Prostate gland (tissue), 2 donors: Measurements from ENCODE around the gene RGSL1. TPM values are rescaled to one million over a fixed set of nuclear protein-coding genes. Genes with fewer than 3 reads are reported as not detected.

ENCODE experiments used
- DNase-seq: peaks from one replicate; pipeline ENCODE4 v3.0.0-alpha.2; 2019; ENCODE audit warnings: low spot score
- H3K27ac ChIP-seq, 2 donors: fragments of 200-600 bp; sonication (generic); 2 replicates each; pipeline ENCODE4 v1.5.1; 2017 to 2019
- H3K27me3 ChIP-seq: fragments of 200-600 bp; sonication (generic); replicated peaks from 2 replicates; pipeline ENCODE4 v1.5.1; 2019; ENCODE audit not compliant: insufficient read depth
- H3K36me3 ChIP-seq, 2 donors: fragments of 200-600 bp; sonication (generic); 1 replicate in 1 of 2; 2 replicates in 1 of 2; pipeline versions ENCODE4 v1.5.1 to v1.8.1; 2017 to 2019
- H3K4me1 ChIP-seq: fragments of 200-600 bp; sonication (generic); replicated peaks from 2 replicates; pipeline ENCODE4 v1.5.1; 2019
- H3K4me3 ChIP-seq, 2 donors: fragments of 200-600 bp; sonication (generic); 2 replicates each; pipeline ENCODE4 v1.5.1; 2017 to 2019
- H3K9me3 ChIP-seq: fragments of 200-600 bp; sonication (generic); 2 replicates; pipeline ENCODE4 v1.5.1; 2017
- CTCF ChIP-seq, 4 experiments: fragments of 200-600 bp in 2 of 4; fragments of 450-650 bp in 2 of 4; sonication (generic) in 2 of 4; IDR thresholded peaks; 1 replicate in 3 of 4; 2 replicates in 1 of 4; pipeline ENCODE4 v1.5.1; 2016 to 2019; ENCODE audit warnings: antibody characterized with exemption in 4 of 4, mild to moderate bottlenecking in 2 of 4, moderate library complexity in 2 of 4
- POLR2A ChIP-seq: fragments of 450-650 bp; IDR thresholded peaks from one replicate; pipeline ENCODE4 v1.6.1; 2016; ENCODE audit warnings: antibody characterized with exemption, mild to moderate bottlenecking
- POLR2AphosphoS5 ChIP-seq: sonication (generic); formaldehyde crosslinking; IDR thresholded peaks from one replicate; pipeline ENCODE4 v1.6.1; 2017; ENCODE audit warnings: antibody characterized with exemption
- WGBS: methylation state at CpG from one replicate; pipeline ENCODE4 v1.1.5; 2018; 5-methylcytosine and 5-hydroxymethylcytosine counted together
- intact Hi-C: fragments of 100-400 bp; cut with DNase I; formaldehyde crosslinking; loops from one replicate; pipeline ENCODE4 v1.14.2; 2022
- total RNA-seq, 2 donors: library from RNA; depleted of rRNA; stranded (reverse); fragments of >200 nt; gene quantifications; one replicate each; pipeline ENCODE4 v1.1.0, GENCODE V29; 2016

RGSL1 gene
- total RNA-seq, 2 donors from 2014 or later: 1.2 TPM; not detected in 1

DNA sequence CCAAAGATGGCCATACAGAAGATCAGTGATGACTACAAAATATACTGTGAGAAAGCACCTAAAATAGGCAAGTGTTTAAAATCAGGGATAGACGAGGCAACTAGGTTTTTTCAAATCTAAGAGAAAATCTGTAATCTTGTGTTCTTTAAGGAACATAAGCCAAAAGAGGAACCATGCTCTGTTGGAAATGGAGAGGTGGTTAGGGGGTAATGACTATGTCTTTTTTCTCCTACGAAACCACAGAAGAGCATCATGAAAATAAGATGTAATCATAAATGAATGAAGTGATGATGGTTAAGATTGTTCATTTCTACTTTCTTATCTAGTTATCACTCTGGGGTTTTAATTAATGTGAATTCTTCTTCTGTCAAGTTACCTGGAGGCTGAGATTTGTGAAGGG lies 43.1 kb downstream of the RGSL1 start:
- H3K4me3 ChIP-seq: no peak overlapping the region
- no peak for DNase-seq
- no peaks in the 10 kb centered on the region for H3K9me3 ChIP-seq
- H3K36me3 ChIP-seq: no peaks in the 10 kb centered on the region
- H3K4me1 ChIP-seq: no peaks in the 10 kb centered on the region
- intact Hi-C loops: no loop called here
- no peak overlapping the region for H3K27ac ChIP-seq
- 87% methylated on average over 2 of the region's 2 CpGs for WGBS
- TF ChIP-seq POLR2A (no peak), CTCF (IDR thresholded peaks at IDR 0.05) (no peak), POLR2AphosphoS5 (no peak)
- no peaks in the 10 kb centered on the region for H3K27me3 ChIP-seq

GRCh38 chr1:182495002-182495401 lies 45.1 kb downstream of the RGSL1 start:
- DNase-seq: no peak
- no peak for TF ChIP-seq CTCF (IDR thresholded peaks at IDR 0.05)
- TF ChIP-seq POLR2AphosphoS5: no peak
- no peak for TF ChIP-seq POLR2A
- Histone ChIP-seq H3K36me3 (no peaks in the 10 kb centered on the region), H3K9me3 (no peaks in the 10 kb centered on the region), H3K4me1 (no peaks in the 10 kb centered on the region), H3K27me3 (no peaks in the 10 kb centered on the region), H3K4me3 (no peak overlapping the region), H3K27ac (no peak overlapping the region)
- intact Hi-C loops: no loop called here

DNA sequence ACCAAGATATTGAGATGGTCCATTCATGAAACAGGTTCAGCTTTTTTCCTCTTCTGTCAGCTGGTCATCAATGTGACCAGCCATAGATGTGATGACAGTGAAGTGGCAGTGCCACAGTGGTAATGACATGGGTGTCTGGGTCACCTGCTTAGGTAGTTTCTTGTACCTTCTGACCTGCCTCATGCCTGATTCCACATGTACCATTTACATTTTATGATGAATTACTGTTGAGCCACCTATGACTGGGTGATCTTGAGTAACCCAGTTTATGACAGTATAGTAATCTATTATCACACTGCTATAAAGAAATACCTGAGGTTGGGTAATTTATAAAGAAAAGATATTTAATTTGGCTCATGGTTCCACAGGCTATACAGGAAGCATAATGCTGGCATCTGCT lies 45.7 kb downstream of the RGSL1 start:
- no peaks in the 10 kb centered on the region for H3K27me3 ChIP-seq
- no peaks in the 10 kb centered on the region for H3K36me3 ChIP-seq
- no peak for DNase-seq
- H3K4me1 ChIP-seq: no peaks in the 10 kb centered on the region
- H3K4me3 ChIP-seq: no peak overlapping the region
- intact Hi-C loops: no loop called here
- H3K27ac ChIP-seq: no peak overlapping the region
- TF ChIP-seq POLR2AphosphoS5 (no peak), CTCF (IDR thresholded peaks at IDR 0.05) (no peak), POLR2A (no peak)
- H3K9me3 ChIP-seq: no peaks in the 10 kb centered on the region

DNA sequence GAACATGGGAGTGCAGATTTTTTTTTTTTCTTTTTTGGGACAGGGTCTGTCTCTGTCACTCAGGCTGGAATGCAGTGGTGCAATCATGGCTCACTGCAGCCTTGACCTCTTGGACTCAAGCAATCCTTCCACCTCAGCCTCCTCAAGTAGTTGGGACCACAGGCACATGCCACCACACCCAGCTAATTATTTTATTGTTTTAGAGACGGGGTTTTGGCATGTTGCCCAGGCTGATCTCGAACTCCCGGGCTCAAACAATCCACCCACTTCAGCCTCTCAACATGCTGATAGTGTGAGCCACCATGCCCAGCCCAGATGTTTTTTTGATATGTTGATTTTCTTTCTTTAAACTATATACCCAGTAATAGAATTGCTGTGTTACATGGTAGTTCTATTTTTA lies 57.7 kb downstream of the RGSL1 start:
- intact Hi-C loops: no loop called here
- WGBS: 39% methylated on average over 3 of the region's 3 CpGs
- Histone ChIP-seq H3K9me3 (no peaks in the 10 kb centered on the region), H3K36me3 (no peaks in the 10 kb centered on the region), H3K27ac (no peak overlapping the region), H3K4me1 (no peaks in the 10 kb centered on the region), H3K27me3 (no peaks in the 10 kb centered on the region), H3K4me3 (no peak overlapping the region)
- DNase-seq: no peak
- TF ChIP-seq POLR2A (no peak), CTCF (IDR thresholded peaks at IDR 0.05) (no peak), POLR2AphosphoS5 (no peak)

- Histone ChIP-seq H3K36me3 (no peaks in the 10 kb centered on the region), H3K27ac (no peak overlapping the region), H3K4me1 (no peaks in the 10 kb centered on the region), H3K27me3 (no peaks in the 10 kb centered on the region), H3K4me3 (no peak overlapping the region), H3K9me3 (no peaks in the 10 kb centered on the region)
- intact Hi-C loops: no loop called here
- WGBS: 81% methylated on average over 17 of the region's 17 CpGs
- no peak for DNase-seq
- TF ChIP-seq CTCF (IDR thresholded peaks at IDR 0.05): no peak
- no peak for TF ChIP-seq POLR2A
- TF ChIP-seq POLR2AphosphoS5: no peak
Observed at GRCh38 chr1:182515556-182515955, 65.6 kb downstream of the RGSL1 start.
